Iris pigment epithelial cell (primary cell): Measurements from ENCODE around the gene NUB1.

Experiments
- DNase-seq: peaks from one replicate; pipeline ENCODE4 v3.0.0-alpha.2; 2011; ENCODE audit warnings: low read depth

The NUB1 gene

DNA sequence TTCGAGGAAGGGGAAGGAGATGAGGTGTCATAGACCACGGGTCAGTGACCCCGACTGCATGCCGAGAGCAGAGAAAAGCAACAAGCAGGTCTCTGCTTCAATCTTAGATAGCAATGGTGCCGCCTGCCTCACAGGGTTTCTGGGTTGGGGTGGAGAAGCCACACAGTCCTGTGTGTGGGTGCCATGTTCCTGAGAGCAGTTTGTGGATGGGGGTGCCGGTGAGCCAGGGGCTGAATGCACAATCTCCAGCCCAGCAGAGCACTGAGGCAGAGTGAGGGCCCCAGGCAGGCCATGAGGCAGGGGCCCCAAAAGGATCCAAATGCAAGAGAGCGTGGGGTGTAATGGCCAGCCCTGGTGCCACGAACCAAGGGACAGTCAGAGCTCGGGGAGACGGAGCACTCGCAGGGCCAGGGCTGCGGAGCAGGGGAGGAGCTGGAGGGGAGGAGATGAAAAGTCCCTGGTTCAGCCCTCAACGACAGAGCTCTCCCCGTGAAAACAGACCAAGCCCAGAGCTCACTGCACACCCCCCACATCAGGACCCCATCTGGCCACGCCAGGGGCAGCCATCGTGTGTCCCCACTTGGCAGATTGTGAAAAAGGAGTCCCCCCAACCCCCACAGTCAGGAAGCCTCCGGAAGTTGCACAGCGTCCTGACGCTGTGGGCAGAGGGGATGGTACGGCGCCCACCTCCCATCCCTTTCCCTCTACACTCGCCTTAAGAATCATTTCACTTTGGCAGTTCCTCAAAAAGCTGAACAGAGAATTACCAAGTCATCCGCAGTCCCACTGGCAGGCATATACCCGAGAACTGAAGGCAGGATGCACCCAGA is 48.4 kb downstream of the NUB1 start:
- DNase-seq: no peak

DNA sequence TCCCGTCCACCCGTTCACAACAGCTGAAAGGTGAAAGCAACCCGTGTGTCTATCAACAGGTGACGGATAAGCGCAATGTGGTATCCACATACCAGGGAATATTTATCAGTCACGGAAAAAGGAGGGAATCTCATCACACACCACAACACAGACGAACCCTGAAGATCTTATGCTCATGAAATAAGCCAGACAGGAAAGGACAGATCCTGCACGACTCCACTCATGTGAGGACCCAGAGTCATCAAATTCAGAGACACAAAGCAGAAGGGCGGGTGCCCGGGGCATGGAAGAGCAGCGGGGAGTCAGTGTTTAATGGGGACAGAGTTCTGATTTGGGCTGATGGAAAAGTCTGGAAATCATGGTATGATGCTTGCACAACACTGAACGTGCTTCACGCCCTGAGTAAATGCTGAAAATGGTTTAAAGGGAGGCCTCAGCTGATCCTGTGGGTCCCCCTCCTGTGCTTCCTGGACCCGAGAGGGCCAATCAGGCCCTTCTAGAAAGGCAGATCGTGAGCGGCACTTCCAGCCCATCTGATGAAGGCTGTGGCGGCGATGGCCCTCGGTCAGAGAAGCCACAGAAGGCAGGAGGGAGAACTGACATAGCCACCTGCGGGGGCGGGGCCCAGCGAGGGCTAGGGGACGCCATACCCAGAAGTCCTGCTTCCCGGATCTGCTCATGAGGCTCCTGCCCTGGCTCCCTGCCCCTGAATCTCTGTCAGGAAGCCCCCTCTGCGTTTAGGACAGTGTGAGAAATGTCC is 49.2 kb downstream of the NUB1 start:
- DNase-seq: no peak

GRCh38 chr7:151391358-151391730 is 49.7 kb downstream of the NUB1 start:
- no peak for DNase-seq

GRCh38 chr7:151392002-151392401 is 50.4 kb downstream of the NUB1 start:
- no peak for DNase-seq

DNA sequence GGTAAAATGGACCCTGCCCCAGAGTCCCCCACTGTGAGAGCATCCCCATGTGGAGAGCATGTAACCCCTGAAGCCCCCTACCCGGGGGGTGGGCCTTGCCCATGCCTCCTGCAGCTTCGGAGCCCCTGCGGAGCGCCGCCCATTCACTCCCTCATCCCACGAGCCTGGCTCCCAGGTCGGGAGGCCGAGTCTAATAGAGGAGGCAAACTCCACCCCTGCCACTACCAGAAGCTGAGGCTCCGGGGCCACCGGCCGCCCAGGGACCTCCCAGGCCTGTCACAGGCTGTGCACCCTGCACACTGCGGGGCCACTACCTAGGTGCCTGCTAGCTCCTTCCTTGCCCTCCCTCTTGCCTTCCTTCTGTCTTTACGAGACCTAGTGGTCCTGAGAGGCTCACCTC is 50.8 kb downstream of the NUB1 start:
- no peak for DNase-seq

DNA sequence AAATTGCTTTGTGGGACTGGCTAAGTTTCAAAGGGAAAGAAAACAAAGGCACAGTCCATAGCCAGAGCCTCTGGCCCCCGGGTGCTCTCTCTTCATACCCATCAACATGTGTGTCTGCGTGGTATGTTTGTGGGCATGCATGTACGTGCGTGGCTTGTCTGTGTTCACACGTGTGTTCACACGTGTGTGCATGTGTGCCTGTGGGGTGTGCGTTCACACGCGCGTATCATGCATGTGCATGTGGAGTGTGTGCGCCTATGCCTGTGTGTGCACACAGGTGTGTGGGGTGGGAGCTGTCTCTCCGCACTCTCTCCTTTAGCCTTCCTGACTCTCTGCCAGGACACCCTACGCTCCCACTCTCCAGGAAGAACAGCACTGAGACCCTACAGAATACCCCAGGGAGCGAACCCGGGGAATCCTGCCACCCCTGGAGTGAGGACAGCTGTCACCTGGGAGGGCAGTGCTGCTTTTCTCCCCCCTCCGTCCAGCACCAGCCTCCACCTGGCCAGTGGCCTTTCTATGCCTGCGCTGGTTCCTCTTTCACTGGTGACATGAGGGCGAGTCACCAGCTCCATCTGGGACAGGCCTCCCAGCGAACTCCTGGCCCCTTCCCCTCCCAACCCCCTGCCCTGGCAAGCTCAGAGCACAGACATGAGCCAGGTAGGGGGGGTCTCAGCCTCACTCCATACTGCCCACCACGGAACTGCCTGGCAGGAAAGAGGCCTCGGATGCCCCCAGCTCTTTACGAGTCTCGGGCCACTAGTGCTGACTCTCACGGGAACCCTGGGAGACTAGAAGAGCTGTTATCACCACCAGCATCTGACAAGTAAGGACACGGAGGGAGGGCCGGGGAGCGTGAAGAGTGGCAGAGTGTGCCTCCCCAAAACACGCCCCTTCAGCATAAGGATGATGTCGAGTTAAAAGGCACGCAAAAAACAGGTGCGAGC is 51.7 kb downstream of the NUB1 start:
- DNase-seq: no peak

- no peak for DNase-seq
Measured at GRCh38 chr7:151394076-151395035, 52.7 kb downstream of the NUB1 start.

GRCh38 chr7:151395036-151395367 is 53.4 kb downstream of the NUB1 start:
- DNase-seq: no peak

DNA sequence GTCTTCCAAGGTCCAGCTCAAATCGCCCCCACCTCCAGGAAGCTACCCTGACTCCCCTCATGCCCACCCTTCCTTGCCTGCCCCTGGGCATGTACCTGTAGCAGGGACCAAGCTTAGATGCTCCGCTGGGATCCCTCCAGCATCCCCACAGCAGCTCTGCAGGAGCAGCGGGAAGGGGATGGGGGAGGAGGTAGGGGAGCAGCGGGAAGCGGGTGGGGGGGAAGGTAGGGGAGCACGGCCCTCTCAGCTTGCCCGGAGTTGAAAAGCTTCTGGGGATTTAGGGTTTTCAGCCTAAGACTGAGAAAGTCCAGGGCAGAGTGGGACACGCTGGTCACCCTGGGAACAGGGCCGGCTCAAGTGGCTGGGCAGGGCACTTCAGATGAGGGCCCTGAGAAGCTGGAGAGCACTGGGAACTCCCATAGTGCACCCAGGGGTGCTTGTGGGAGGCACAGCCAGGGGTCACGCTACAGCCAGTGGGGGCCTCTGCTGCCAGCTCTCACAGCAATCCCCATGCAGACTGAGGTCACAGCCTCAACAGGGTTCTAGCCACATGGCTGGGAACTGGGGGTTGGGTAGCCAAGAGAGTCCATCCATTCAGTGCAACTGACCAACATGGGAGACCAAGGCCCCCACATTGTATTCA is 54.8 kb downstream of the NUB1 start:
- DNase-seq: no peak

- DNase-seq: no peak
Measured at GRCh38 chr7:151397026-151397425, 55.4 kb downstream of the NUB1 start.

DNA sequence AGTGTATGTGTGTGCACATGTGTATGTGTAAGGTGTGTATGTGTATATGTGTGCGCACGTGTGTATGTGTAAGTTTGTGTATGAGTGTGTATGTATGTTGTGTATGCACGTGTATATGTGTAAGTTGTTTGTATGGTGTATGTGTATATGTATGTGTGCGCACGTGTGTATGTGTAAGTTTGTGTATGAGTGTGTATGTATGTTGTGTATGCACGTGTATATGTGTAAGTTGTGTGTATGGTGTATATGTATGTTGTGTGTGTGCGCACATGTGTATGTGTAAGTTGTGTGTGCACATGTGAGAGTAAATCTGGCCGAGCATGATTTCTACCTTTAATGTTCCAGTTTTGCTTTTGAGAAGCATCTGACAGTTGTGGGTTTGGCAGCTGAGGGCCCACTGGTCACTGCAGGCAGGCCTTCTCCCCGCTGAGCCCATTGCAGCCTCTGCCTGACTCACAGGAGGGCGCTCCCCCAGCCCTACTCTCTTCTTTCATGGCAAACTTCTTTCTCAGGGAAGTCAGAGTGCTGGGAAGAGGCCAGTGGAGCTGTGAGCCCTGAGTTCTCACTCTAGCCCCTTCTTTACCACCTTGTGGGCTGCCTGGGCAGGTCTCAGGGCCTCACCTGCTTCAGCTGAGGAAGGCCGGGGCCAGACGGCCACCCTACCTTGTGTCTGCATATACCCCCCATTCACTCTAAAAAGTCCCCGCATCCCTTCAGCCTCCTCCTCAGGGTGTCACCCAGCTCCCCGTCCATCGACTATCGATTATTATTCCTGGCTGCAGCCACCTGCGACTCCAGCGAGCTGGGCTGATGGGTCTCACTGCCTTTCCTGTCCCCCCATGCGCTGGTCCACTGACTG is 57.1 kb downstream of the NUB1 start:
- peak; percentile 16 for DNase-seq

- no peak for DNase-seq
Measured at GRCh38 chr7:151399305-151399601, 57.6 kb downstream of the NUB1 start.

DNA sequence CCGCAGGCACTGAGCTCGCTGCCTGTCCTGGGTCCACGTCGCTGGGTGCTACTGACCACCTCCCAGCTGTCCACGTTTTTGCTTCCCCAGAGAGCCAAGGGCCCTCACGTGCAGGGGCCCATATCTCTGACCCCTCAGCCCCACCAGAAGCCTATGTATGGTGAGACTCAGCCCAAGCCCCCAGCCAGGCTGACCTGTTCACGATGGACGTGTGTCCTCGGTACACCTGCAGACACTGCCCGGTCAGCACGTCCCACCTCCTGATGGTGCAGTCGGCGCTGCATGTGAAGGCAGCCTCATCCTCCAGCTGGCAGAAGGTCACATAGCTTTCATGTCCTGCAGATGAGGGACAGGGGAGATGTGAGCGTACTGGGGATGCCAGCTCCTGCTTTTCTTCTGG is 58.3 kb downstream of the NUB1 start:
- DNase-seq: no peak

DNA sequence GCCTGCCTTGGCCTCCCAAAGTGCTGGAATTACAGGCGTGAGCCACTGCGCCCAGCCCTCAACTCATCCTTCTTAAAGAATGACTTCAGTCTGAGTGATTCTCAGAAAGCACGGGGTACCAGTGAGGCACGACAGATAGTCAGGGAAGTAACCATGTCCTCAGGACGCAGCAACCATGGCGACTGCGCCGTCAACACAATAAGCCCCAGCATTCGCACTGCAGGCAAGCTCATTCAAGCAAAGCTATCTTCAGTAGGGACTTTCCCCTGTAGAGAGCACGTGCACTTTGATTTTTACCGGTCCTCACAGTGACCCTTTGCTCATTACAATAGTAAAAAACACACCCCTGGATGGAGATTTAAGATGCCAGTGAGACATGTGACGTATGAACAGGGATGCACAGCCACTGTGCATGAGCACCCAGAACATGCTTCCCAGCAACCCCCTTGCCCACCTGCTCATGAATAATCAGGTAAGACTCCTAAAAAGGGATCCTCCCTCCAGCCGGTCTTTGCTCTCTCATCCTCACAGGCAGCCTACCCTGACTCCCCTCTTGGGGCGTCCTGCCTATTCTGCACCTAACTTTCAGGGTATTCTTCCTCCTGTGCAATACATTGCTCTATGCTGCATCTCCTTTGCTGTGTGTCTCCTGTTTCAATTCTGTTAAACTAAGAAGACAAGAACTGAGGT is 59.2 kb downstream of the NUB1 start:
- DNase-seq: no peak

DNA sequence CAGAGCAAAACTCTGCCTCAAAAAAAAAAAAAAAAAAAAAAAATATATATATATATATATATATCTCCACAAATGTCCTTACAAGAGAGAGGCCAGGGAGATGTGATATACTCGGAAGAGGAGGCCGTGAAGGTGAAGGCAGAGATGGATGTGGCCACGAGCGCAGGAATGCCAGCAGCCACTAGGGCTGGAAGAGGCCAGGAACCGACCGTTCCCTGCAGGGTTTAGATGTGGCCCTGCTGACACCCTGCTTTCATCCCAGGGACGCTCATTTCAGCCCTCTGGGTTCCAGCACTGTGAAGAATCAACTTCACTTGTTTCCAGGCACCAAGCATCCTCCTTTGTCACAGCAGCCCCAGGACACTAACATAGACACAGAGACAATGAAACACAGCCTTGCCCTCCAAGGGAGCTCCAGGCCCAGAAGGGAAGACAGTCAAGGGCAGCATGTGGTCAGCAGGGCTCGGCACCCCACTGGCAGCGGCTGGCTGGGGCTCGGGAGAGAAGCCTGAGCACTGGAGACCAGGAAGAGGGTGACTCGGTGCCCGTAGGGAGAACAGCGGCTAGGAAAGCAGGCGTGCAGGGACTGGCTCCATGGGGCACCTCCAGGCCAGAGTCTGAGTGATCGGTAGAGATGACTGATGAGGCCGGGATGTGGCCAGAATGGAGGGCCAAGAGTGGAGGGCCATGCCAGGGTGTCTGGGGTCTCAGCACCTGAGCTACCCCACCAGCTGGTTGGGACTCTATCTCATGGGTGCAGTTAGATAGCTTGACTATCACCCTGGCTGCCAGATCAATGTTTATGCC is 60.6 kb downstream of the NUB1 start:
- no peak for DNase-seq

GRCh38 chr7:151403764-151404163 is 62.2 kb downstream of the NUB1 start:
- DNase-seq: peak; percentile 58

GRCh38 chr7:151404216-151405011 is 62.8 kb downstream of the NUB1 start:
- DNase-seq: peak; percentile 76

DNA sequence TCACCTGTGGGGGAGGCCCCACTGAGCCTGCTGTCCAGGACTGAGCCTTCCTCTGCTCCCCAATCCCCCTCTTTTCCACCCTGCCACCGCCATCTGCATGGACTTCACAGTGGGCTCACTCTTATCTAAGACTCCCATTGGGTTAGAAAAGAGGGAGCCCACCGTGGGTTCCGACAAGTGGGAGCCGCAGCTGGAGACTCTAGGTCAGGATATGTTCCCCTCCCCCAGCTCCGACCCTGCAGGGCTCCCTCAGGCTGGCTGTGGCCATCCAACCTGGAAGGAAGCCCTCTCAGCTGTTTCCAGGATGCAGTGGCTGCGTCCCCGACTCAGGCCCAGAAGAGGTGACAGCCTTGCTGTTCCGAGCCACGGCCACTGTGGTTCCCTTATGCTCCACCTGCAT is 63.4 kb downstream of the NUB1 start:
- no peak for DNase-seq
